ENCODE measurements around the gene ATRAID.

Gene ATRAID

GRCh38 chr2:27249891-27250651 is 38.2 kb downstream of the ATRAID start:
- no peak for DNase-seq
- Histone ChIP-seq H3K27ac (no peak overlapping the region), H3K27me3 (no peaks in the 10 kb centered on the region), H3K4me3 (no peak overlapping the region), H3K36me3 (peaks cover 0 to under 1% (median 0%) of the 10 kb centered on the region in 3 donors), H3K4me1 (peaks cover 0 to 16% (median 3%) of the 10 kb centered on the region in 4 donors), H3K9me3 (no peaks in the 10 kb centered on the region)
- TF ChIP-seq, protein P1, sequence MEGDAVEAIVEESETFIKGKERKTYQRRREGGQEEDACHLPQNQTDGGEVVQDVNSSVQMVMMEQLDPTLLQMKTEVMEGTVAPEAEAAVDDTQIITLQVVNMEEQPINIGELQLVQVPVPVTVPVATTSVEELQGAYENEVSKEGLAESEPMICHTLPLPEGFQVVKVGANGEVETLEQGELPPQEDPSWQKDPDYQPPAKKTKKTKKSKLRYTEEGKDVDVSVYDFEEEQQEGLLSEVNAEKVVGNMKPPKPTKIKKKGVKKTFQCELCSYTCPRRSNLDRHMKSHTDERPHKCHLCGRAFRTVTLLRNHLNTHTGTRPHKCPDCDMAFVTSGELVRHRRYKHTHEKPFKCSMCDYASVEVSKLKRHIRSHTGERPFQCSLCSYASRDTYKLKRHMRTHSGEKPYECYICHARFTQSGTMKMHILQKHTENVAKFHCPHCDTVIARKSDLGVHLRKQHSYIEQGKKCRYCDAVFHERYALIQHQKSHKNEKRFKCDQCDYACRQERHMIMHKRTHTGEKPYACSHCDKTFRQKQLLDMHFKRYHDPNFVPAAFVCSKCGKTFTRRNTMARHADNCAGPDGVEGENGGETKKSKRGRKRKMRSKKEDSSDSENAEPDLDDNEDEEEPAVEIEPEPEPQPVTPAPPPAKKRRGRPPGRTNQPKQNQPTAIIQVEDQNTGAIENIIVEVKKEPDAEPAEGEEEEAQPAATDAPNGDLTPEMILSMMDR (IDR thresholded peaks at IDR 0.05), result peak in 1 of 2 experiments; percentile 24
- intact Hi-C loops (cut with DNase I; ENCODE audit: low total_unique reads), result no loop called here

GRCh38 chr2:27250652-27251379 is 39.0 kb downstream of the ATRAID start:
- no peak overlapping the region for H3K27ac ChIP-seq
- intact Hi-C loops (cut with DNase I; ENCODE audit: low total_unique reads), result no loop called here
- H3K27me3 ChIP-seq, result no peaks in the 10 kb centered on the region
- peaks cover 0 to 24% (median 3%) of the 10 kb centered on the region in 4 donors for H3K4me1 ChIP-seq
- TF ChIP-seq, protein P1 (IDR thresholded peaks at IDR 0.05), result no peak
- no peak for DNase-seq
- H3K9me3 ChIP-seq, result no peaks in the 10 kb centered on the region
- H3K36me3 ChIP-seq, result no peaks in the 10 kb centered on the region
- H3K4me3 ChIP-seq, result no peak overlapping the region

GRCh38 chr2:27251766-27252165 is 39.9 kb downstream of the ATRAID start:
- TF ChIP-seq, protein P1 (IDR thresholded peaks at IDR 0.05), result no peak
- DNase-seq, result no peak
- H3K36me3 ChIP-seq, result no peaks in the 10 kb centered on the region
- intact Hi-C loops (cut with DNase I; ENCODE audit: low total_unique reads), result no loop called here
- H3K27me3 ChIP-seq, result no peaks in the 10 kb centered on the region
- no peak overlapping the region for H3K4me3 ChIP-seq
- H3K27ac ChIP-seq, result no peak overlapping the region
- peaks cover 0 to 29% (median 3%) of the 10 kb centered on the region in 4 donors for H3K4me1 ChIP-seq
- no peaks in the 10 kb centered on the region for H3K9me3 ChIP-seq

GRCh38 chr2:27255187-27255586 is 43.3 kb downstream of the ATRAID start:
- H3K27me3 ChIP-seq, result peaks cover 0 to 32% of the 10 kb centered on the region in 2 donors
- H3K36me3 ChIP-seq, result no peaks in the 10 kb centered on the region
- TF ChIP-seq, protein P1 (IDR thresholded peaks at IDR 0.05), result no peak
- peaks cover 0 to 14% (median 0%) of the 10 kb centered on the region in 4 donors for H3K4me1 ChIP-seq
- no peak overlapping the region for H3K4me3 ChIP-seq
- intact Hi-C loops (cut with DNase I; ENCODE audit: low total_unique reads), result no loop called here
- H3K27ac ChIP-seq, result no peak overlapping the region
- no peak for DNase-seq
- H3K9me3 ChIP-seq, result no peaks in the 10 kb centered on the region

GRCh38 chr2:27255660-27256059 is 43.8 kb downstream of the ATRAID start:
- DNase-seq, result no peak
- no peaks in the 10 kb centered on the region for H3K36me3 ChIP-seq
- peaks cover 0 to 35% of the 10 kb centered on the region in 2 donors for H3K27me3 ChIP-seq
- no peaks in the 10 kb centered on the region for H3K9me3 ChIP-seq
- H3K27ac ChIP-seq, result no peak overlapping the region
- no peak overlapping the region for H3K4me3 ChIP-seq
- TF ChIP-seq, protein P1 (IDR thresholded peaks at IDR 0.05), result no peak
- intact Hi-C loops (cut with DNase I; ENCODE audit: low total_unique reads), result no loop called here
- peaks cover 0 to 13% (median 0%) of the 10 kb centered on the region in 4 donors for H3K4me1 ChIP-seq

All from tibial artery (tissue), 4 donors.